GM21619 (cell line): Measurements from ENCODE around the gene ETF1.
"Not testable (repeated sequence)": the region's sequence is repeated elsewhere in the genome, so short reads cannot be mapped to it uniquely, and the experiment has no call there.

Experiments
- ATAC-seq: cut with Tn5 transposase; IDR thresholded peaks from one replicate; pipeline ENCODE4 v1.9.1; 2021; ENCODE audit not compliant: unreplicated experiment

The ETF1 gene

GRCh38 chr5:138491284-138491648 lies 51.8 kb downstream of the ETF1 start:
- ATAC-seq = no peak

GRCh38 chr5:138490648-138491283 lies 52.3 kb downstream of the ETF1 start:
- no peak for ATAC-seq

GRCh38 chr5:138489683-138490061 lies 53.4 kb downstream of the ETF1 start:
- no peak for ATAC-seq

- ATAC-seq = no peak
These were observed 54.5 kb downstream of the ETF1 start for GRCh38 chr5:138488481-138488945.

- no peak for ATAC-seq
These were observed 60.4 kb downstream of the ETF1 start for GRCh38 chr5:138482638-138483037.

GRCh38 chr5:138476918-138477317 lies 66.1 kb downstream of the ETF1 start:
- no peak for ATAC-seq

GRCh38 chr5:138473151-138473550 lies 69.9 kb downstream of the ETF1 start:
- not testable (repeated sequence) for ATAC-seq

- ATAC-seq = no peak
These were observed 70.7 kb downstream of the ETF1 start for GRCh38 chr5:138472353-138472752.

GRCh38 chr5:138471052-138471361 lies 72.0 kb downstream of the ETF1 start:
- no peak for ATAC-seq

- no peak for ATAC-seq
These were observed 72.5 kb downstream of the ETF1 start for GRCh38 chr5:138470322-138471051.

- ATAC-seq = no peak
These were observed 73.3 kb downstream of the ETF1 start for GRCh38 chr5:138469540-138470321.

GRCh38 chr5:138468966-138469539 lies 74.0 kb downstream of the ETF1 start:
- no peak for ATAC-seq

GRCh38 chr5:138468133-138468965 lies 74.7 kb downstream of the ETF1 start:
- no peak for ATAC-seq

GRCh38 chr5:138467711-138468132 lies 75.3 kb downstream of the ETF1 start:
- ATAC-seq = no peak

GRCh38 chr5:138466900-138467710 lies 75.9 kb downstream of the ETF1 start:
- no peak for ATAC-seq

- ATAC-seq = no peak
These were observed 76.7 kb downstream of the ETF1 start for GRCh38 chr5:138466125-138466899.

GRCh38 chr5:138465261-138466124 lies 77.5 kb downstream of the ETF1 start, which contains the start of gene EGR1:
TSS of gene EGR1 (plus strand) at chr5:138465479. CDS start at chr5:138465762, 283 bp downstream.
- ATAC-seq = peak; percentile 56
